Glutamatergic neuron (in vitro differentiated cells): Measurements from ENCODE around the gene GTSE1. TPM values are rescaled to one million over a fixed set of nuclear protein-coding genes. Genes with fewer than 3 reads are reported as not detected.

Experiments used
- DNase-seq: peaks from one replicate; pipeline ENCODE4 v3.0.0; 2022
- H3K27ac Mint-ChIP-seq: one replicate; pipeline ENCODE4 v1.8.0; 2020; ENCODE audit warnings: mild to moderate bottlenecking, mixed read lengths, inconsistent platforms; ENCODE audit not compliant: unreplicated experiment
- H3K27me3 Mint-ChIP-seq: one replicate; pipeline ENCODE4 v1.8.0; 2020; ENCODE audit warnings: mild to moderate bottlenecking, moderate library complexity, mixed read lengths, inconsistent platforms; ENCODE audit not compliant: unreplicated experiment
- H3K36me3 Mint-ChIP-seq: one replicate; pipeline ENCODE4 v1.8.0; 2020; ENCODE audit warnings: mild to moderate bottlenecking, mixed read lengths, inconsistent platforms; ENCODE audit not compliant: unreplicated experiment
- H3K4me1 Mint-ChIP-seq: one replicate; pipeline ENCODE4 v1.8.0; 2020; ENCODE audit warnings: mild to moderate bottlenecking, low read depth, mixed read lengths, inconsistent platforms; ENCODE audit not compliant: unreplicated experiment
- H3K4me3 Mint-ChIP-seq: one replicate; pipeline ENCODE4 v1.8.0; 2020; ENCODE audit warnings: mild to moderate bottlenecking, mixed read lengths, inconsistent platforms; ENCODE audit not compliant: unreplicated experiment
- H3K9me3 Mint-ChIP-seq: one replicate; pipeline ENCODE4 v1.8.0; 2020; ENCODE audit warnings: mild to moderate bottlenecking, moderate library complexity, mixed read lengths, inconsistent platforms; ENCODE audit not compliant: unreplicated experiment
- total RNA-seq: library from RNA; stranded (reverse); fragmentation: NEBNext Ultra II Directional; extraction: Animal tissue kit (Norgen Biotek cat#: 25700); gene quantifications from one replicate; pipeline ENCODE4 v1.2.1, GENCODE V29; 2021; ENCODE audit not compliant: unreplicated experiment
- TF ChIP-seq, protein P1 (sequence below): fragments of 200-600 bp; sonication (generic); IDR thresholded peaks from one replicate; pipeline ENCODE4 v1.5.0; 2021; ENCODE audit not compliant: partially characterized antibody, unreplicated experiment

Gene GTSE1
- total RNA-seq, 1 donor from 2014 or later = 7.5 TPM

DNA sequence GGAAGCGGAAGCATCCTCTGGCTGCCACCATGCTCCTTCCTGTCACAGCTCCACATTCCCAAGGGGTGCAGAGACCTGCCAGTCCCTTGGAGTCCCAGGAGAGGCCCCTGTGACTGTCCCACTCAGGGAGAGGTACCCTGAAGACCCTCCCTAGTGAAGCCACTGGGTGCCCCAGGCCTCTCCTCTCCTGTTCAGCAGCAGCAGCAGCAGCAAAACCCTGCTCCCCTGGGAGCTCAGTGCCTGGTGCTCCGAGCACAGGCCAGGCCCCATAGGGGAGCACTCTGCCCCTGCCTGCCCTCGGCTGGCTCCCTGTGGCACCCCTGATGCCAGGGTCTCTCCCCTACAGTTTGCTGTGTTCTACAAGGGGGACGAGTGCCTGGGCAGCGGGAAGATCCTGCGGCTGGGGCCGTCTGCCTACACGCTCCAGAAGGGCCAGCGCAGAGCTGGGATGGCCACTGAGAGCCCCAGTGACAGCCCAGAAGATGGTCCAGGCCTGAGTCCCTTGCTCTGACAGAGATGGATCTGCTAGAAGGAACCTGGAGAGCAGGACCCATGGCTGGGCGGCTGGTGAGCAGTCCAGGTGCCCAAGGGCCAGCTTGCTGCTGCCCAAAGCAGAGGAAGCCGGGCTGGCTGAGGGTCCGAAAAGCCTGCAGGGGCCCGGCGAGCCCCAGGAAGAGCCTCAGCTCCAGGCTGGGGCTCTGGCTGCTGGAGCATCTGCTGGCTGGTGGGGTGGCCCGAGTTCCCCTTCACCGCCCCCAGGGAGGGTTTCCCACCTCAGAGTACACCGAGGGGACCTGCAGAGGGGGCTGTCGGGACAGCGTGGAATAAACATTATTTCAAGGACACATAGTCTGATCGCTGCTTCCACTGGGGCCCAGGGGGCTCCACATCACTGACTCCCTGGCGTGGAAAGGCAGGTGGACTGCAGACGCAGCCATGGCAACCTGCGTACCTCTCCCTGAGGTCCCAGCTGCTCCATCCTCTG, 60.1 kb downstream of the GTSE1 start:
- TF ChIP-seq, protein P1, sequence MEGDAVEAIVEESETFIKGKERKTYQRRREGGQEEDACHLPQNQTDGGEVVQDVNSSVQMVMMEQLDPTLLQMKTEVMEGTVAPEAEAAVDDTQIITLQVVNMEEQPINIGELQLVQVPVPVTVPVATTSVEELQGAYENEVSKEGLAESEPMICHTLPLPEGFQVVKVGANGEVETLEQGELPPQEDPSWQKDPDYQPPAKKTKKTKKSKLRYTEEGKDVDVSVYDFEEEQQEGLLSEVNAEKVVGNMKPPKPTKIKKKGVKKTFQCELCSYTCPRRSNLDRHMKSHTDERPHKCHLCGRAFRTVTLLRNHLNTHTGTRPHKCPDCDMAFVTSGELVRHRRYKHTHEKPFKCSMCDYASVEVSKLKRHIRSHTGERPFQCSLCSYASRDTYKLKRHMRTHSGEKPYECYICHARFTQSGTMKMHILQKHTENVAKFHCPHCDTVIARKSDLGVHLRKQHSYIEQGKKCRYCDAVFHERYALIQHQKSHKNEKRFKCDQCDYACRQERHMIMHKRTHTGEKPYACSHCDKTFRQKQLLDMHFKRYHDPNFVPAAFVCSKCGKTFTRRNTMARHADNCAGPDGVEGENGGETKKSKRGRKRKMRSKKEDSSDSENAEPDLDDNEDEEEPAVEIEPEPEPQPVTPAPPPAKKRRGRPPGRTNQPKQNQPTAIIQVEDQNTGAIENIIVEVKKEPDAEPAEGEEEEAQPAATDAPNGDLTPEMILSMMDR = no peak
- Mint-ChIP-seq H3K9me3 (peaks cover 11% of the 10 kb centered on the region), H3K4me3 (no peak overlapping the region), H3K36me3 (peaks cover 7% of the 10 kb centered on the region), H3K4me1 (peaks cover 16% of the 10 kb centered on the region), H3K27ac (no peak overlapping the region), H3K27me3 (peaks cover 2% of the 10 kb centered on the region)
- DNase-seq = no peak

DNA sequence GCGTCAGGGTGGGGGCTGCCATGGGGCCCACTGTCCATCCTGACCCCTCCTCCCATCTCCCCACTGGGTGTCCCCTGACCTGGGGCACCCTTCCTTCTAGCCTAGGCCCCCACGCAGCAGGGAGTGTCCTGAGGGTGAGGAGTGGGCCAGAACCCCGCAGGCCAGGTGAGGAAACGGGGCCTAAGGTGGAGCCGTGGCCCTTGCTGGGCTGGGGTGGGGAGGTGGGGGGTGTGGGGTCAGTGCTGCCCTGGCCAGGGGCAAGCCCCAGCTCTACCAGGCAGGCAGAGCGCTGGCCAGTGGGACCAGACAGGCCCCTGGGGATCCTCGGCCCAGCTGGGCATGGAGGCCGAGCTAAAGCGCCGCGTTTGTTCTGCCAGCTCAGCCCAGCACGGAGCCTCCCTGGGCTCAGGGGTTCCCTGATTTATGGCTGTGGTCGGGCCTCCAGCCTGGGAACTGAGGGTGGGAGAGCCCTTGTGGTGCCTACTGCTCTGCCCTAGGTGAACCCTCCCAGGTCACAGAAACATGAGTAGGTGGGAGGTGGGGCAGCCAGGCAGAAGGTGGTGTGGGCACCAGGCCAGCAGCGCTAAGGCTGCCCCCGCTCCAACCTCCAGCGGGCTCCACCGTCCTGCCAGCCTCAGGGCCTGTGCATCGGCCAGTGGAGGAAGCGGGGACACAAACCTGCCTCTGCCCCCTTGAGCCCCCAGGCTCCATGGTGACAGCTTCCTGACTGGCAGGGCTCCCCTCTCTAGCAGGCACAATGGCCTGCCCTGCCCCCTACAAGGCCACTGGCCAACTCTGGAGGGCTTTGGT, 61.2 kb downstream of the GTSE1 start:
- Mint-ChIP-seq H3K36me3 (peaks cover 7% of the 10 kb centered on the region), H3K27ac (no peak overlapping the region)
- no peak for DNase-seq

DNA sequence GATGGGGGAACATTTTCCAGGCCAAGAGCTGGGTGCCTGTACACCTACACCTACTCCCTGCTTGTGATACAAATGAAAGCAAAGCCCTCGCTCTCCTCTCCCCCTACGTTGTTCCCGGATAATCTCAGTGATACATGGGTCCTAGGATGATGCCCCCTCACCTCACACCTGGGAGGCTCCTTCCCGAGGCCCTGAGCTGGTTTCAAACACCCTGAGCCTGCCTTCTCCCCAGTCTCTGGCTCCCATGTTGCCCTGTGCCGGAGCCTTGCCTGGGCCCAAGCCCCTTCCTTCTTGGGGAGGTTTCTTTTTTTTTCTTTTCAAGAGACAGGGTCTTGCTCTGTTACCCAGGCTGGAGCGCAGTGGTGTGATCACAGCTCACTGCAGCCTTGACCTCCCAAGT, 62.1 kb downstream of the GTSE1 start:
- Mint-ChIP-seq H3K27me3 (peaks cover 2% of the 10 kb centered on the region), H3K36me3 (peaks cover 7% of the 10 kb centered on the region), H3K4me3 (no peak overlapping the region), H3K9me3 (peaks cover 5% of the 10 kb centered on the region), H3K27ac (no peak overlapping the region), H3K4me1 (peaks cover 7% of the 10 kb centered on the region)
- DNase-seq = peak; percentile 7
- TF ChIP-seq, protein P1 = no peak

More for the DNA sequence above, 61.2 kb downstream of the GTSE1 start:
- Mint-ChIP-seq H3K4me3 (no peak overlapping the region), H3K4me1 (peaks cover 10% of the 10 kb centered on the region), H3K27me3 (peaks cover 2% of the 10 kb centered on the region), H3K9me3 (peaks cover 5% of the 10 kb centered on the region)
- TF ChIP-seq, protein P1 = no peak

DNA sequence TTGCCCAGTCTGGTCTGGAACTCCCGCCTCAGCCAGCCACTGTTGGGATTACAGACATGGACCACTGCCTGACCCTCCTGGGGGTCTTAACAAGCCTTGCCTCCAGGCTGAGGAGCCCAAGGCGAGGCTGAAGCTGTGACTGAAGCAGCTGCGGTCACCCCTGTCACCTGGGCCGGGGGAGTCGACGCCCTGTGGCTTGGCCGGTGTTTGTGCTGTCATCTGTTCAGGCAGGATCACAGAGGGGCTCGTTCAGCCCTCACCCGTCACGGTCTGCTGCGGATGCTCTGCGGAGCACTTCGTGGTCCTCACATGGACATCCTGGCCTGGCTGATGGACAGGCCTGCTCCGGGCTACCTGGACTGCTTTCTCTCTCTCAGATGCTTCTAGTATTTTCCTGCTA, 62.7 kb downstream of the GTSE1 start:
- peaks cover 7% of the 10 kb centered on the region for H3K36me3 Mint-ChIP-seq
- H3K9me3 Mint-ChIP-seq = peaks cover 5% of the 10 kb centered on the region
- TF ChIP-seq, protein P1 = no peak
- no peak overlapping the region for H3K27ac Mint-ChIP-seq
- H3K4me3 Mint-ChIP-seq = no peak overlapping the region
- DNase-seq = no peak
- peaks cover 2% of the 10 kb centered on the region for H3K27me3 Mint-ChIP-seq
- H3K4me1 Mint-ChIP-seq = peaks cover 5% of the 10 kb centered on the region

DNA sequence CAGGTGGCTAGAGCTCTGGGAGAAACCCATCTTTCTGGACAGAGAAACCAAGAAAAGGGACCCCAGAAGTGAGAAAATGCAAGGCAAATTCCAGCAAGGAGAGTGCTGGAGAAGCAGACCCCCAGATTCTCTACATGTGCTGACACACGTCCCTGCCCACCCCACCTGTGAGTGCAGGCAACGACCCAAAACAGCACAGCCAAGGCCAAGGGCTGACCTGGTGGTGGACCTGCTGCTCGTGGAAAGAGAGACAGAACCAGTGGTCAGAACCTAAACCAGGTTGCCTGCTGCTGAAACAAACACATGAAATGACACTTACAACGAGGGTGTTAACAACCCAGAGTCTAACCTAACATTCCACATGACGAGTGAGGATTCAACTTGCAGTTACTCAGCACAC, 63.4 kb downstream of the GTSE1 start:
- Mint-ChIP-seq H3K4me3 (no peak overlapping the region), H3K9me3 (peaks cover 5% of the 10 kb centered on the region), H3K27ac (no peak overlapping the region), H3K27me3 (peaks cover 2% of the 10 kb centered on the region), H3K36me3 (peaks cover 7% of the 10 kb centered on the region), H3K4me1 (peaks cover 5% of the 10 kb centered on the region)
- DNase-seq = no peak
- TF ChIP-seq, protein P1 = no peak
